Mammary epithelial cell (primary cell): ENCODE results near the gene SLC16A12.

Source experiments
- CTCF ChIP-seq, 2 donors: IDR thresholded peaks in 1 of 2; conservative IDR thresholded peaks in 1 of 2; 2 replicates each; pipeline ENCODE4 v1.5.1; 2011 to 2012; ENCODE audit warnings: inconsistent platforms in 2 of 2, low read length in 2 of 2, mild to moderate bottlenecking in 2 of 2, control low read depth in 1 of 2, low read depth in 1 of 2; ENCODE audit not compliant: insufficient read depth in 1 of 2; ENCODE audit errors: extremely low read depth in 1 of 2
- EZH2 ChIP-seq: IDR thresholded peaks from 2 replicates; pipeline ENCODE4 v1.6.1; 2012; ENCODE audit warnings: low read length, inconsistent platforms, borderline replicate concordance

GRCh38 chr10:89543841-89544240, 8.4 kb upstream of the SLC16A12 start:
- TF ChIP-seq CTCF (conservative IDR thresholded peaks at IDR 0.05 in 1 of 2, IDR thresholded peaks at IDR 0.05 in 1 of 2; ENCODE audit: extremely low read depth in 1 of 2, insufficient read depth in 1 of 2, low read depth in 1 of 2, low read length in 2 of 2) = no peak
- no peak for TF ChIP-seq EZH2
